ENCODE measurements around the gene FERMT1.

The FERMT1 gene

GRCh38 chr20:6157345-6157744 is 34.5 kb upstream of the FERMT1 start:
- peak; percentile 16 for DNase-seq (ENCODE audit: low read depth)
- no peak overlapping the region for H3K4me3 ChIP-seq (ENCODE audit: low read depth, low read length)
- TF ChIP-seq, protein P1, sequence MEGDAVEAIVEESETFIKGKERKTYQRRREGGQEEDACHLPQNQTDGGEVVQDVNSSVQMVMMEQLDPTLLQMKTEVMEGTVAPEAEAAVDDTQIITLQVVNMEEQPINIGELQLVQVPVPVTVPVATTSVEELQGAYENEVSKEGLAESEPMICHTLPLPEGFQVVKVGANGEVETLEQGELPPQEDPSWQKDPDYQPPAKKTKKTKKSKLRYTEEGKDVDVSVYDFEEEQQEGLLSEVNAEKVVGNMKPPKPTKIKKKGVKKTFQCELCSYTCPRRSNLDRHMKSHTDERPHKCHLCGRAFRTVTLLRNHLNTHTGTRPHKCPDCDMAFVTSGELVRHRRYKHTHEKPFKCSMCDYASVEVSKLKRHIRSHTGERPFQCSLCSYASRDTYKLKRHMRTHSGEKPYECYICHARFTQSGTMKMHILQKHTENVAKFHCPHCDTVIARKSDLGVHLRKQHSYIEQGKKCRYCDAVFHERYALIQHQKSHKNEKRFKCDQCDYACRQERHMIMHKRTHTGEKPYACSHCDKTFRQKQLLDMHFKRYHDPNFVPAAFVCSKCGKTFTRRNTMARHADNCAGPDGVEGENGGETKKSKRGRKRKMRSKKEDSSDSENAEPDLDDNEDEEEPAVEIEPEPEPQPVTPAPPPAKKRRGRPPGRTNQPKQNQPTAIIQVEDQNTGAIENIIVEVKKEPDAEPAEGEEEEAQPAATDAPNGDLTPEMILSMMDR (IDR thresholded peaks at IDR 0.05; ENCODE audit: insufficient read depth, low read depth, low read length, missing control alignments), result peak; percentile 58

DNA sequence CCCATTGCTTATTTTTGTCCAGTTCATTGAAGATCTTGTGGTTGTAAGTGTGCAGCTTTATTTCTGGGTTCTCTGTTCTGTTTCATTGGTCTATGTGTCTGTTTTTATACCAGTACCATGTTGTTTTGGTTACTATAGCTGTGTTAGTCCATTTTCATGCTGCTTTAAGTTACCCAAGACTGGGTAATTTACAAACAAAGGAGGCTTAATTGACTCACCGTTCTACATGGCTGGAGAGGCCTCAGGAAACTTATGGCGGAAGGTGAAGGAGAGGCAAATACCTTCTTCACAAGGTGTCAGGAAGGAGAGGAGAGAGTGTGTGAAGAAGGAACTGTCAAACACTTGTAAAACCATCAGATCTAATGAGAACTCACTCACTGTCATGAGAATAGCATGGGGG is 29.9 kb upstream of the FERMT1 start:
- TF ChIP-seq, protein P1 (IDR thresholded peaks at IDR 0.05; ENCODE audit: insufficient read depth, low read depth, low read length, missing control alignments), result no peak
- H3K4me3 ChIP-seq (ENCODE audit: low read depth, low read length), result no peak overlapping the region
- DNase-seq (ENCODE audit: low read depth), result no peak

DNA sequence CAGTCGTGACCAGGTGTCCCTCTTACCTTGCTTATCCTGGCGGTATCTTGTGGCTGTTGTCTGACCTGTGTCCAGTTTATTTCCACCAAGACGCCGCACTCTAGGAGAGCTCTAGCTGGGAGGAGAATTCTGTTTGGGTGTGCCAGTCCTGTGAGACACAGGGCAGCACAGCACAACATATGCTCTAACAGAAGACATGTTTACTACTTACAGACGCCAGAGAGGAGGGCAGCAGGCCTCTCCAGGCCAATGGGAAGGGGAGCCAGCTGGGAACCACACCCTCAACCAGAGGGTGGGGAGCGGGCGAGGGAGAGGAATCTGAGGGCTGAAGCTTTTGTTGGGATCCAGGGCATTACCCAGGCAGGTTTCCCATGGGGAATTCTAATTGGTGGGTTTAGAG is 25.2 kb upstream of the FERMT1 start:
- no peak overlapping the region for H3K4me3 ChIP-seq (ENCODE audit: low read depth, low read length)
- DNase-seq (ENCODE audit: low read depth), result no peak
- TF ChIP-seq, protein P1 (IDR thresholded peaks at IDR 0.05; ENCODE audit: insufficient read depth, low read depth, low read length, missing control alignments), result no peak

GRCh38 chr20:6142348-6142993 is 19.6 kb upstream of the FERMT1 start:
- H3K4me3 ChIP-seq (ENCODE audit: low read depth, low read length), result no peak overlapping the region
- TF ChIP-seq, protein P1 (IDR thresholded peaks at IDR 0.05; ENCODE audit: insufficient read depth, low read depth, low read length, missing control alignments), result peak; percentile 78
- peak; percentile 72 for DNase-seq (ENCODE audit: low read depth)

DNA sequence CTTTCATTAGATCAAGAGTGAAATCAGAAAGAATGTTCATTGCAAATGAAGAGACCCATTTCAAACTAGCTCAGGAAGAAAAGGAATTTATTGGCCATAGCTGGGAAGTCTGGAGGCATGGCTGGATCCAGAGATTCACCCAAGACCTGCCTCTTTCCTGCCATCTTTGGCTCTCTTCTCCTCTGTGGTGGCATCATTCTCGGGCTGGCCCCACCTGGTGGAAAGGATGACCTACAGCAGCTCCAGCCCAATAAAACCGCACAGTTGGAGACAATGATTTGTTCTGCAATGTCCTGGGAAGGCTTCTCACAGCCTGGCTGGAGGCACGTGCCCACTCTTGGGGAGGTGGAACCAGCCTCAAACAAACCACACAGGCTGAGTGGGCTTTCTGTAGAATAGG is 18.1 kb upstream of the FERMT1 start:
- no peak overlapping the region for H3K4me3 ChIP-seq (ENCODE audit: low read depth, low read length)
- DNase-seq (ENCODE audit: low read depth), result peak; percentile 11
- TF ChIP-seq, protein P1 (IDR thresholded peaks at IDR 0.05; ENCODE audit: insufficient read depth, low read depth, low read length, missing control alignments), result peak; percentile 21

DNA sequence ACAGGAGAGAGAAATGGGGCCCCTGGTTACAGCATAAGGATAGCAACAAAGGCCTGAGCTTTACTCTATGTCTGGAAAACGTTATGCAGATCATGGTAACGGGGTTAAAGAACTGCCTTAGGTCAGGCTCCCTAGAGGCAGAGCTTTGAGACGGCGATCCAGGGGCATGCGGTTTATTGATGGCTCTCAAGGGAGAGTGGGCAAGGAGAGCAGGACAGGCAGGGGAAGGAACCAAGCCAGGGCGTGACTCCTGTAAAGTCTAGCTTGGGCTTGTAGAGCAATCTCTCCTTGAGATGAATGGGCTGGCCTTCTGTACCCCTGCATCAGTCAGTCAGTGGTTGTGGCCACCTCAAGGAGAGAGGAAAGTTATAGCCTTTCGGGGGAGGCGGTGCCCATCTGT is 12.5 kb upstream of the FERMT1 start:
- no peak overlapping the region for H3K4me3 ChIP-seq (ENCODE audit: low read depth, low read length)
- TF ChIP-seq, protein P1 (IDR thresholded peaks at IDR 0.05; ENCODE audit: insufficient read depth, low read depth, low read length, missing control alignments), result no peak
- no peak for DNase-seq (ENCODE audit: low read depth)

DNA sequence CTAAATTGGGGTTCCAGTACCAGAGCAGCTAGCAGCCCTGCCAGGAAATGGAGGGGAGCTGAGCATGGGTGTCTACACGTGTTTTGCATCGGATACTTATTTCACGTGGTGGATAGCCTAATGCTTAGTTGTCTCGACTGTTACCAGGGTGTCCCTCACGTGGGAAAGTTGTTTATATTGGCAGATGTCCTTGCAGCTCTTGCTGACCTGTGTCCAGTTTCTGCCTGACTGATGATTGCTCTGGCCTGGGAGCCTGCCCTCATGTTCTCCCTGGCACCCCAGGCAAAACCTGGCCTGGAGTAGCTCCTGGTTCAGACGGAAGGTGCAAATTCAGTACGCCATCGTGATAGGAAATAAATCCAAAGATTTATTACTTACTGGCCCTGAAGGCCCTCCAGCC is 11.8 kb upstream of the FERMT1 start:
- no peak overlapping the region for H3K4me3 ChIP-seq (ENCODE audit: low read depth, low read length)
- TF ChIP-seq, protein P1 (IDR thresholded peaks at IDR 0.05; ENCODE audit: insufficient read depth, low read depth, low read length, missing control alignments), result no peak
- DNase-seq (ENCODE audit: low read depth), result no peak

Measured in GM12865 (cell line).